Nephron progenitor cell (in vitro differentiated cells): ENCODE results near the gene DUSP16.

Source experiments
- DNase-seq: peaks from one replicate; pipeline ENCODE4 v3.0.0; 2021
- H3K27ac Mint-ChIP-seq: 2 replicates; pipeline ENCODE4 v1.8.0; 2021; ENCODE audit warnings: mild to moderate bottlenecking, moderate library complexity, mixed read lengths
- H3K27me3 Mint-ChIP-seq: 2 replicates; pipeline ENCODE4 v1.8.0; 2021; ENCODE audit warnings: mild to moderate bottlenecking, low read depth, mixed read lengths; ENCODE audit not compliant: poor library complexity
- H3K36me3 Mint-ChIP-seq: 2 replicates; pipeline ENCODE4 v1.8.0; 2021; ENCODE audit warnings: low read depth, mixed read lengths
- H3K4me1 Mint-ChIP-seq: 2 replicates; pipeline ENCODE4 v1.8.0; 2021; ENCODE audit warnings: mixed read lengths
- H3K4me3 Mint-ChIP-seq: 2 replicates; pipeline ENCODE4 v1.8.0; 2021; ENCODE audit warnings: mild to moderate bottlenecking, moderate library complexity, mixed read lengths
- H3K9me3 Mint-ChIP-seq: 2 replicates; pipeline ENCODE4 v1.8.0; 2021; ENCODE audit warnings: mild to moderate bottlenecking, moderate library complexity, mixed read lengths
- TF ChIP-seq, protein P1 (sequence below): fragments of 200-600 bp; sonication (generic); IDR thresholded peaks from 2 replicates; pipeline ENCODE4 v1.5.0; 2021; ENCODE audit warnings: antibody characterized with exemption

DUSP16 gene

DNA sequence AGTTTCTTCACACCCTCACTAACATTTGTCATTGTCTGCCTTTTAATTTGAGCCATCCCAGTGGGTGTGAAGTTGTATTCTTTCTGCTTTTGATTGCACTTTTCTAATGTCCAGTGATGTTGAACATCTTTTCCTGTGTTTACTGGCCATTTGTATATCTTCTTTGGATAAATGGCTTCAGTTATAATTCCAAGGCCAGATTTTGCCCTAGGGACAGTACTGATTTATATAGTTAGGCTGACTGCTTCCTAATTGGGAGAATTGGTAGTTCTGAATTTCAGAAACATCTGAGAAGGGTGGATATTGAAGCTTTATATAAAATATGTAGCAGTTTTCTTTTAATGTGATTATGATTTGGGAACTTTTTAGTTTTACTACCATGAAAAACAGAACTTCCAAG is 108.3 kb downstream of the DUSP16 start:
- Mint-ChIP-seq H3K9me3 (no peaks in the 10 kb centered on the region), H3K4me3 (no peak overlapping the region), H3K27me3 (no peaks in the 10 kb centered on the region), H3K27ac (no peak overlapping the region), H3K36me3 (no peaks in the 10 kb centered on the region), H3K4me1 (peaks cover 12% of the 10 kb centered on the region)
- TF ChIP-seq, protein P1, sequence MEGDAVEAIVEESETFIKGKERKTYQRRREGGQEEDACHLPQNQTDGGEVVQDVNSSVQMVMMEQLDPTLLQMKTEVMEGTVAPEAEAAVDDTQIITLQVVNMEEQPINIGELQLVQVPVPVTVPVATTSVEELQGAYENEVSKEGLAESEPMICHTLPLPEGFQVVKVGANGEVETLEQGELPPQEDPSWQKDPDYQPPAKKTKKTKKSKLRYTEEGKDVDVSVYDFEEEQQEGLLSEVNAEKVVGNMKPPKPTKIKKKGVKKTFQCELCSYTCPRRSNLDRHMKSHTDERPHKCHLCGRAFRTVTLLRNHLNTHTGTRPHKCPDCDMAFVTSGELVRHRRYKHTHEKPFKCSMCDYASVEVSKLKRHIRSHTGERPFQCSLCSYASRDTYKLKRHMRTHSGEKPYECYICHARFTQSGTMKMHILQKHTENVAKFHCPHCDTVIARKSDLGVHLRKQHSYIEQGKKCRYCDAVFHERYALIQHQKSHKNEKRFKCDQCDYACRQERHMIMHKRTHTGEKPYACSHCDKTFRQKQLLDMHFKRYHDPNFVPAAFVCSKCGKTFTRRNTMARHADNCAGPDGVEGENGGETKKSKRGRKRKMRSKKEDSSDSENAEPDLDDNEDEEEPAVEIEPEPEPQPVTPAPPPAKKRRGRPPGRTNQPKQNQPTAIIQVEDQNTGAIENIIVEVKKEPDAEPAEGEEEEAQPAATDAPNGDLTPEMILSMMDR: no peak
- no peak for DNase-seq

DNA sequence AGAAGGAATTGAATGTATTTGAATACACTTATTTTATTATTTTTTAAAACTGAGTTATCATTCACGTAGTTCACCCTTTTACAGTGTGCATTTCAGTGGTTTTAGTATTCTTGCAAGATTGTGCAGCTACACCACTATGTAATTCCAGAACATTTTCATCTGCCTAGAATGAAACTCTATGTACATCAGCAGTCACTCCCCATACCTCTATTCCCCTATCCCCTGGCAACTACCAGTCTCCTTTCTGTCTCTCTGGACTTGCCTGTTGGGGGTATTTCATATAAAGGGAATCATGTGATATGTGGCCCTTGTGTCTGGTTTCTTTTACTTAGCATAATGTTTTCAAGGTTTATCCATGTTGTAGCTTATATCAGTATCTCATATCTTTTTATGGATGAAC is 109.0 kb downstream of the DUSP16 start:
- Mint-ChIP-seq H3K27ac (no peak overlapping the region), H3K27me3 (peaks cover 3% of the 10 kb centered on the region), H3K4me3 (no peak overlapping the region), H3K36me3 (no peaks in the 10 kb centered on the region), H3K4me1 (peaks cover 18% of the 10 kb centered on the region), H3K9me3 (no peaks in the 10 kb centered on the region)
- DNase-seq: no peak
- TF ChIP-seq, protein P1: no peak

DNA sequence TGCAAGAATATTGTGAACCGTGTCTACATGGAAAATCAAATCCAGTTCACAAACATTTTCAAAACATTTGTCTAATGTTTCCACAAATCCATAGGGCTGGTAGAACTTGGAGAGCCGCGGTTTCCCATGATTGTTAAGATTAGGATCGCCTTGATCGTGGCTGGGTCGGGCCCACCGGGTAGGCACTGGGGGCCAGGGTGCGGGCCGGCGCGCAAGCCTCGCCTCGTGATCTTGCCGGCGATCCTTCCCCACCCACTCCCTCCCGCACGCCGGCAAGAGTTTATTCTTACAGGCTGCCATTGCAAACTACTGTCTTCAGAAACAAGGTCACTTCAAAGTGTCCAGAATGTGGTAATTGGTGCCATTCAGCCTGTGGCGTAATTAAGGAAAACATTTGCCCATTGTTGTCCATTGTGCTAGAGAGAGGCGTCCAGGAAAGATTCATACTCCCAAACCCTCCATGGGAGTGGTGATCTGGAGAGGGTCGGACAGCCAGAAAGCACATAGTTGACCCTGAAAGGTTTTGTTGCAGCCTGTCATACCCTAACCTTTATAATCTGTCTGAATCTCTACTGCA is 110.2 kb downstream of the DUSP16 start:
- Mint-ChIP-seq H3K4me3 (no peak overlapping the region), H3K27ac (no peak overlapping the region), H3K36me3 (no peaks in the 10 kb centered on the region), H3K9me3 (no peaks in the 10 kb centered on the region), H3K4me1 (peaks cover 15% of the 10 kb centered on the region), H3K27me3 (peaks cover 6% of the 10 kb centered on the region)
- no peak for DNase-seq
- TF ChIP-seq, protein P1: no peak

DNA sequence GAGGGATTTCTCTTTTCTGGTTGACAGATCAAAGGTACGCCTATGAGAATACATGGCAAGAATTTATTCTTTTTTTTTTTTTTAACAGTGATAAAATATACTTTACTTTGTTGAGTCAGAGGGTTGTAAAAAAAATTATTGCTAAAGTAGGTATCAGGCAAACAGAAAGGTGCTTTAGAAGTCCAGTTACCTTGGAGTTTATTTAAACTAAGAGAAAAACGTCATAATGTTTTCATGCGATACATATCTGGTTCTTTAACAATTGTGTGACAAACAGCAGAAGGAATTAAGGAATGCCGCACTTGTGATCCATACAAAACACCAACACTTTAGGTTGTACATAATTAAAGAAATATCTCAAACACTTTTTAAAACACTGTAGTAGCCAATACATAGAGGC is 111.6 kb downstream of the DUSP16 start:
- no peak for DNase-seq
- H3K9me3 Mint-ChIP-seq: no peaks in the 10 kb centered on the region
- TF ChIP-seq, protein P1: no peak
- peaks cover 6% of the 10 kb centered on the region for H3K27me3 Mint-ChIP-seq
- H3K4me1 Mint-ChIP-seq: peaks cover 20% of the 10 kb centered on the region
- H3K36me3 Mint-ChIP-seq: no peaks in the 10 kb centered on the region
- H3K4me3 Mint-ChIP-seq: no peak overlapping the region
- H3K27ac Mint-ChIP-seq: no peak overlapping the region

DNA sequence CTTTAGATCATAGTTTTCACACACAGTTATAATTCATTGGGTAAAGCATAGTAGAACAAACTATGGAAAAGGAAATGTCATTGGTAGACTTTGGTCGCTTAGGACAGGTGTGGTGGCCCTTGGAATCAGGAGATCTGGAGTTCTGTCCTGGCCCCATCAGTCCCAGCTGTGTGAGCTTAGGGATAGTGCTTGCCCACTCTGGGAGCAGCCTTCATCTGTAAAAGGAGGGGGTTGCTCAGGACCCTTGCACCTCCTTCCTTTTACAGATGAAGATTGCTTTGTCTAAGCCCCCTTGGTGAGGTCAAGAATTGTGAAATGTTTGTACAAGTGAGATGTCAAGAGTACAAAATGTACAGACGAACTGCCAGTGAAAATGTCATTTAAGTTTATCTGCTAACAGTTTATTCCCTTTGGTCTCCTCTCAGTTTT is 112.6 kb downstream of the DUSP16 start:
- TF ChIP-seq, protein P1: no peak
- Mint-ChIP-seq H3K4me3 (no peak overlapping the region), H3K27me3 (peaks cover 6% of the 10 kb centered on the region), H3K27ac (no peak overlapping the region), H3K36me3 (no peaks in the 10 kb centered on the region), H3K4me1 (peaks cover 20% of the 10 kb centered on the region), H3K9me3 (no peaks in the 10 kb centered on the region)
- DNase-seq: no peak

DNA sequence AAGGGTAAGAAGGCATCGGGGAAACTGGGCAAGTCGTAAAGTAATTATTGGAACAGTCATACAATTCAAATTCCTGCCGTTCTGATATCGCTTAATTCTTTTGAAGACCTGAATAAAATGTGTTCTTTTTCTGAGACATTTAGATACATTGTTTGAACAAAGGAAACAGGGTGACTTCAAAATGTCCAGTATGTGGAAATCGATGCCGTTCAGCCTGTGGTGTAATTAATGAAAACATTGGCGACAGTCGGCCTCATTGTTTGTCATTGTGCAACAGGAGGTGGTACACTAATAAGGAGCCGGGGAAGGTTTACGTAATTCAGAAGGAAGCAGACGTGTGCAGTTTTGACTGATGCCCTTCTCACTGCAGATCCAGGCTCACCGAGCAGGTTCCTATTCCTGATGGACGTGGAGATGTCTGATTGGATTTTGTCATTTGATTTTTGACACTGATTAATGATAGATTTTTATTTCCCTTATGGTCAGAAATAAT is 113.1 kb downstream of the DUSP16 start:
- TF ChIP-seq, protein P1: no peak
- peaks cover 20% of the 10 kb centered on the region for H3K4me1 Mint-ChIP-seq
- DNase-seq: no peak
- no peak overlapping the region for H3K27ac Mint-ChIP-seq
- no peak overlapping the region for H3K4me3 Mint-ChIP-seq
- H3K36me3 Mint-ChIP-seq: no peaks in the 10 kb centered on the region
- H3K9me3 Mint-ChIP-seq: no peaks in the 10 kb centered on the region
- peaks cover 6% of the 10 kb centered on the region for H3K27me3 Mint-ChIP-seq
